Epithelial cell of proximal tubule (primary cell): ENCODE measurements around the gene CDK16. TPM values are rescaled to one million over a fixed set of nuclear protein-coding genes. Genes with fewer than 3 reads are reported as not detected.

ENCODE experiments used
- DNase-seq: peaks from one replicate; pipeline ENCODE4 v3.0.0-alpha.2; 2011; ENCODE audit warnings: low read depth
- H3K4me3 ChIP-seq: 2 replicates; pipeline ENCODE4 v1.5.1; 2011; ENCODE audit warnings: low read depth, mild to moderate bottlenecking, low read length
- CTCF ChIP-seq: conservative IDR thresholded peaks from 2 replicates; pipeline ENCODE4 v1.5.1; 2012; ENCODE audit warnings: low read depth, mild to moderate bottlenecking, low read length
- total RNA-seq: library from RNA; depleted of rRNA; stranded (reverse); fragments of >200 nt; gene quantifications from 2 replicates; pipeline ENCODE4 v1.2.3, GENCODE V29; 2015

Gene CDK16
- total RNA-seq, 1 donor from 2014 or later, result 83.4 TPM

GRCh38 chrX:47215291-47215900 lies 3.1 kb upstream of the CDK16 start:
- no peak for TF ChIP-seq CTCF
- no peak overlapping the region for H3K4me3 ChIP-seq
- DNase-seq, result no peak

GRCh38 chrX:47216393-47216925 lies 2.0 kb upstream of the CDK16 start:
- no peak for DNase-seq
- no peak overlapping the region for H3K4me3 ChIP-seq
- TF ChIP-seq CTCF, result no peak

GRCh38 chrX:47217121-47217851 lies 1.2 kb upstream of the CDK16 start:
- peak overlapping the region; percentile 27 for H3K4me3 ChIP-seq
- no peak for DNase-seq
- no peak for TF ChIP-seq CTCF

- DNase-seq, result peak; percentile 85
- H3K4me3 ChIP-seq, result peak overlapping the region; percentile 75
- no peak for TF ChIP-seq CTCF
These were observed 615 bp upstream of the CDK16 start for GRCh38 chrX:47217852-47218279.

- TF ChIP-seq CTCF, result no peak
- H3K4me3 ChIP-seq, result peak overlapping the region; percentile 75
- no peak for DNase-seq
These were observed 687 bp downstream of the CDK16 start for GRCh38 chrX:47218920-47219815.

GRCh38 chrX:47221756-47222155 lies 3.3 kb downstream of the CDK16 start:
- no peak overlapping the region for H3K4me3 ChIP-seq
- no peak for DNase-seq
- TF ChIP-seq CTCF, result no peak
